Testis (tissue), 2 donors: ENCODE results near the gene POLR2E.

ENCODE experiments used
- POLR2A ChIP-seq: fragments of 450-650 bp; IDR thresholded peaks from one replicate; pipeline ENCODE4 v1.6.1; 2017; ENCODE audit warnings: antibody characterized with exemption, mild to moderate bottlenecking, moderate library complexity
- TF ChIP-seq, protein P1 (sequence below), 3 experiments: fragments of 450-650 bp in 2 of 3; fragments of 200-600 bp in 1 of 3; sonication (generic) in 1 of 3; IDR thresholded peaks; one replicate each; pipeline ENCODE4 v1.5.1; 2016 to 2019; ENCODE audit warnings: antibody characterized with exemption in 3 of 3, mild to moderate bottlenecking in 2 of 3, moderate library complexity in 1 of 3

- TF ChIP-seq POLR2A = no peak
- TF ChIP-seq, protein P1, sequence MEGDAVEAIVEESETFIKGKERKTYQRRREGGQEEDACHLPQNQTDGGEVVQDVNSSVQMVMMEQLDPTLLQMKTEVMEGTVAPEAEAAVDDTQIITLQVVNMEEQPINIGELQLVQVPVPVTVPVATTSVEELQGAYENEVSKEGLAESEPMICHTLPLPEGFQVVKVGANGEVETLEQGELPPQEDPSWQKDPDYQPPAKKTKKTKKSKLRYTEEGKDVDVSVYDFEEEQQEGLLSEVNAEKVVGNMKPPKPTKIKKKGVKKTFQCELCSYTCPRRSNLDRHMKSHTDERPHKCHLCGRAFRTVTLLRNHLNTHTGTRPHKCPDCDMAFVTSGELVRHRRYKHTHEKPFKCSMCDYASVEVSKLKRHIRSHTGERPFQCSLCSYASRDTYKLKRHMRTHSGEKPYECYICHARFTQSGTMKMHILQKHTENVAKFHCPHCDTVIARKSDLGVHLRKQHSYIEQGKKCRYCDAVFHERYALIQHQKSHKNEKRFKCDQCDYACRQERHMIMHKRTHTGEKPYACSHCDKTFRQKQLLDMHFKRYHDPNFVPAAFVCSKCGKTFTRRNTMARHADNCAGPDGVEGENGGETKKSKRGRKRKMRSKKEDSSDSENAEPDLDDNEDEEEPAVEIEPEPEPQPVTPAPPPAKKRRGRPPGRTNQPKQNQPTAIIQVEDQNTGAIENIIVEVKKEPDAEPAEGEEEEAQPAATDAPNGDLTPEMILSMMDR (IDR thresholded peaks at IDR 0.05) = no peak
These were observed 32.0 kb upstream of the POLR2E start for GRCh38 chr19:1126984-1127760.
